BLaER1 (cell line): Measurements from ENCODE around the gene MZF1.

Experiments
- H3K27ac ChIP-seq: shearing (Covaris generic); formaldehyde crosslinking; 2 replicates; pipeline ENCODE4 v1.8.1; 2022
- H3K27me3 ChIP-seq: shearing (Covaris generic); formaldehyde crosslinking; 2 replicates; pipeline ENCODE4 v1.8.1; 2022
- H3K36me3 ChIP-seq: shearing (Covaris generic); formaldehyde crosslinking; 2 replicates; pipeline ENCODE4 v1.8.1; 2022
- H3K4me1 ChIP-seq: shearing (Covaris generic); formaldehyde crosslinking; 2 replicates; pipeline ENCODE4 v1.8.1; 2022
- H3K4me2 ChIP-seq: shearing (Covaris generic); formaldehyde crosslinking; 2 replicates; pipeline ENCODE4 v1.8.1; 2022
- H3K4me3 ChIP-seq: shearing (Covaris generic); formaldehyde crosslinking; 2 replicates; pipeline ENCODE4 v1.8.1; 2022
- H3K9ac ChIP-seq: shearing (Covaris generic); formaldehyde crosslinking; 2 replicates; pipeline ENCODE4 v1.8.1; 2022
- H3K9me3 ChIP-seq: shearing (Covaris generic); formaldehyde crosslinking; 2 replicates; pipeline ENCODE4 v1.8.1; 2022
- H4K20me1 ChIP-seq: shearing (Covaris generic); formaldehyde crosslinking; 2 replicates; pipeline ENCODE4 v1.8.1; 2022
- Cebpa-rat ChIP-seq: shearing (Covaris generic); IDR thresholded peaks from 2 replicates; pipeline ENCODE4 v1.8.1; 2022

MZF1 gene

GRCh38 chr19:58519355-58520256, 53.5 kb downstream of the MZF1 start, which contains the start of gene ZBTB45:
Gene ZBTB45 (minus strand): TSS chr19:58519810. CDS start chr19:58517673, 2,137 bp downstream.
- H3K27ac ChIP-seq = peak within 1 kb of the TSS; percentile 96
- peak within 1 kb of the TSS; percentile 97 for H3K4me2 ChIP-seq
- no peaks in the 10 kb centered on the region for H3K9me3 ChIP-seq
- peaks cover 40% of the 10 kb centered on the region for H3K4me1 ChIP-seq
- peaks cover 28% of the 10 kb centered on the region for H4K20me1 ChIP-seq
- H3K4me3 ChIP-seq = peak within 1 kb of the TSS; percentile 86
- no peaks in the 10 kb centered on the region for H3K27me3 ChIP-seq
- no peak for TF ChIP-seq Cebpa-rat
- peak within 1 kb of the TSS; percentile 93 for H3K9ac ChIP-seq
- peaks cover 23% of the 10 kb centered on the region for H3K36me3 ChIP-seq

- Histone ChIP-seq H3K9me3 (no peaks in the 10 kb centered on the region), H3K9ac (peak overlapping the region; percentile 93), H3K4me1 (peaks cover 44% of the 10 kb centered on the region), H4K20me1 (peaks cover 28% of the 10 kb centered on the region), H3K27ac (peak overlapping the region; percentile 96), H3K27me3 (no peaks in the 10 kb centered on the region), H3K4me3 (peak overlapping the region; percentile 86), H3K36me3 (peaks cover 23% of the 10 kb centered on the region), H3K4me2 (peak overlapping the region; percentile 97)
- no peak for TF ChIP-seq Cebpa-rat
These were observed 54.1 kb downstream of the MZF1 start for GRCh38 chr19:58519087-58519354.

GRCh38 chr19:58518256-58519086, 54.7 kb downstream of the MZF1 start:
- H3K4me2 ChIP-seq = peak overlapping the region; percentile 97
- no peaks in the 10 kb centered on the region for H3K27me3 ChIP-seq
- peak overlapping the region; percentile 86 for H3K4me3 ChIP-seq
- peaks cover 25% of the 10 kb centered on the region for H3K36me3 ChIP-seq
- H4K20me1 ChIP-seq = peaks cover 28% of the 10 kb centered on the region
- no peaks in the 10 kb centered on the region for H3K9me3 ChIP-seq
- no peak for TF ChIP-seq Cebpa-rat
- peak overlapping the region; percentile 93 for H3K9ac ChIP-seq
- peaks cover 47% of the 10 kb centered on the region for H3K4me1 ChIP-seq
- peak overlapping the region; percentile 96 for H3K27ac ChIP-seq

GRCh38 chr19:58516964-58517833, 55.9 kb downstream of the MZF1 start:
- Histone ChIP-seq H3K4me3 (no peak overlapping the region), H3K4me2 (peak overlapping the region; percentile 34), H3K9me3 (no peaks in the 10 kb centered on the region), H4K20me1 (peaks cover 28% of the 10 kb centered on the region), H3K36me3 (peaks cover 30% of the 10 kb centered on the region), H3K9ac (no peak overlapping the region), H3K4me1 (peaks cover 52% of the 10 kb centered on the region), H3K27ac (no peak overlapping the region), H3K27me3 (no peaks in the 10 kb centered on the region)
- TF ChIP-seq Cebpa-rat = no peak

GRCh38 chr19:58516246-58516836, 56.8 kb downstream of the MZF1 start:
- Histone ChIP-seq H3K27me3 (no peaks in the 10 kb centered on the region), H3K36me3 (peaks cover 30% of the 10 kb centered on the region), H3K4me2 (peak overlapping the region; percentile 95; the same call in 1 of the 2 replicates), H3K9ac (peak overlapping the region; percentile 57; the same call in 1 of the 2 replicates), H3K4me1 (peaks cover 52% of the 10 kb centered on the region), H3K4me3 (no peak overlapping the region), H3K9me3 (no peaks in the 10 kb centered on the region), H4K20me1 (peaks cover 28% of the 10 kb centered on the region), H3K27ac (peak overlapping the region; percentile 35; the same call in 1 of the 2 replicates)
- TF ChIP-seq Cebpa-rat = no peak

GRCh38 chr19:58515259-58515658, 57.9 kb downstream of the MZF1 start:
- TF ChIP-seq Cebpa-rat = no peak
- peak overlapping the region; percentile 35; the same call in 1 of the 2 replicates for H3K27ac ChIP-seq
- H3K4me1 ChIP-seq = peaks cover 53% of the 10 kb centered on the region
- no peaks in the 10 kb centered on the region for H3K9me3 ChIP-seq
- H3K36me3 ChIP-seq = peaks cover 30% of the 10 kb centered on the region
- no peaks in the 10 kb centered on the region for H3K27me3 ChIP-seq
- peaks cover 28% of the 10 kb centered on the region for H4K20me1 ChIP-seq
- peak overlapping the region; percentile 57; the same call in 1 of the 2 replicates for H3K9ac ChIP-seq
- H3K4me3 ChIP-seq = peak overlapping the region; percentile 67; the same call in 1 of the 2 replicates
- H3K4me2 ChIP-seq = peak overlapping the region; percentile 95

GRCh38 chr19:58514564-58515022, 58.5 kb downstream of the MZF1 start:
- Histone ChIP-seq H3K9ac (peak overlapping the region; percentile 82), H4K20me1 (peaks cover 28% of the 10 kb centered on the region), H3K27me3 (no peaks in the 10 kb centered on the region), H3K27ac (peak overlapping the region; percentile 80), H3K4me3 (peak overlapping the region; percentile 67), H3K9me3 (no peaks in the 10 kb centered on the region), H3K4me2 (peak overlapping the region; percentile 95), H3K36me3 (peaks cover 30% of the 10 kb centered on the region), H3K4me1 (peaks cover 58% of the 10 kb centered on the region)
- no peak for TF ChIP-seq Cebpa-rat

GRCh38 chr19:58513694-58514563, 59.2 kb downstream of the MZF1 start:
- H3K27me3 ChIP-seq = no peaks in the 10 kb centered on the region
- TF ChIP-seq Cebpa-rat = no peak
- H3K27ac ChIP-seq = peak overlapping the region; percentile 80
- peaks cover 30% of the 10 kb centered on the region for H3K36me3 ChIP-seq
- peaks cover 28% of the 10 kb centered on the region for H4K20me1 ChIP-seq
- H3K9me3 ChIP-seq = peaks cover under 1% of the 10 kb centered on the region; the same call in 1 of the 2 replicates
- H3K9ac ChIP-seq = peak overlapping the region; percentile 82
- peaks cover 63% of the 10 kb centered on the region for H3K4me1 ChIP-seq
- peak overlapping the region; percentile 67 for H3K4me3 ChIP-seq
- H3K4me2 ChIP-seq = peak overlapping the region; percentile 95
